CD14-positive monocyte (primary cell): ENCODE results near the gene MRPL10. TPM values are rescaled to one million over a fixed set of nuclear protein-coding genes. Genes with fewer than 3 reads are reported as not detected.

Experiments
- DNase-seq, 3 donors: peaks; one replicate each; pipeline ENCODE4 v3.0.0-alpha.2; 2011 to 2022
- H2AFZ ChIP-seq: 2 replicates; pipeline ENCODE4 v1.6.0; 2012; ENCODE audit warnings: mild to moderate bottlenecking, low read depth, low read length, inconsistent platforms; ENCODE audit not compliant: insufficient read depth, poor library complexity, severe bottlenecking
- H3K27ac ChIP-seq, 2 donors: 1 replicate in 1 of 2; 2 replicates in 1 of 2; pipeline ENCODE4 v1.5.1; 2012 to 2013; ENCODE audit warnings: low read length in 2 of 2, control low read depth in 1 of 2, inconsistent platforms in 1 of 2, low read depth in 1 of 2, mild to moderate bottlenecking in 1 of 2
- H3K27me3 ChIP-seq, 2 donors: one replicate each; pipeline versions ENCODE4 v1.6.0 to v1.6.1; 2011 to 2013; ENCODE audit warnings: low read length in 2 of 2; ENCODE audit not compliant: control insufficient read depth in 2 of 2, insufficient read depth in 2 of 2
- H3K36me3 ChIP-seq, 2 donors: replicated peaks in 1 of 2; 1 replicate in 1 of 2; 2 replicates in 1 of 2; pipeline versions ENCODE4 v1.5.1 to v1.6.1; 2012 to 2013; ENCODE audit warnings: low read length in 2 of 2, control low read depth in 1 of 2, inconsistent platforms in 1 of 2, mild to moderate bottlenecking in 1 of 2; ENCODE audit not compliant: insufficient read depth in 2 of 2, control insufficient read depth in 1 of 2
- H3K4me1 ChIP-seq, 2 donors: 1 replicate in 1 of 2; 2 replicates in 1 of 2; pipeline versions ENCODE4 v1.5.1 to v1.6.1; 2012 to 2013; ENCODE audit warnings: low read length in 2 of 2, control low read depth in 1 of 2, inconsistent platforms in 1 of 2, mild to moderate bottlenecking in 1 of 2, moderate library complexity in 1 of 2; ENCODE audit not compliant: insufficient read depth in 2 of 2, control insufficient read depth in 1 of 2
- H3K4me2 ChIP-seq: replicated peaks from 2 replicates; pipeline ENCODE3; 2012; ENCODE audit warnings: low read length, moderate library complexity, mild to moderate bottlenecking; ENCODE audit not compliant: poor library complexity, severe bottlenecking; ENCODE audit errors: extremely low read depth
- H3K4me3 ChIP-seq, 3 experiments: fragments of 200-600 bp in 1 of 3; sonication (generic) in 1 of 3; replicated peaks in 1 of 3; 1 replicate in 2 of 3; 2 replicates in 1 of 3; pipeline ENCODE4 v1.5.1; 2011 to 2013; ENCODE audit warnings: low read length in 3 of 3, mild to moderate bottlenecking in 3 of 3, control low read depth in 2 of 3, low read depth in 2 of 3, inconsistent platforms in 1 of 3, moderate library complexity in 1 of 3
- H3K79me2 ChIP-seq: 2 replicates; pipeline ENCODE4 v1.6.0; 2012; ENCODE audit warnings: mild to moderate bottlenecking, control low read depth, inconsistent platforms, low read length, moderate library complexity; ENCODE audit not compliant: insufficient read depth
- H3K9ac ChIP-seq: 2 replicates; pipeline ENCODE4 v1.6.0; 2017; ENCODE audit warnings: low read length, mild to moderate bottlenecking; ENCODE audit not compliant: insufficient read depth, poor library complexity, severe bottlenecking
- H3K9me3 ChIP-seq, 2 donors: replicated peaks in 1 of 2; 1 replicate in 1 of 2; 2 replicates in 1 of 2; pipeline versions ENCODE4 v1.5.1 to v1.6.1; 2012 to 2013; ENCODE audit warnings: low read length in 2 of 2, control low read depth in 1 of 2; ENCODE audit not compliant: control insufficient read depth in 1 of 2, insufficient read depth in 1 of 2
- H4K20me1 ChIP-seq: 2 replicates; pipeline ENCODE4 v1.6.0; 2012; ENCODE audit warnings: mild to moderate bottlenecking, low read length, control low read depth, moderate library complexity; ENCODE audit not compliant: insufficient read depth
- H3K27ac Mint-ChIP-seq, 7 donors: one replicate each; pipeline ENCODE4 v1.8.0; 2020; ENCODE audit warnings: mild to moderate bottlenecking in 7 of 7, mixed read lengths in 7 of 7, moderate library complexity in 6 of 7, inconsistent platforms in 2 of 7
- H3K27me3 Mint-ChIP-seq, 3 donors: one replicate each; pipeline ENCODE4 v1.8.0; 2021 to 2022; ENCODE audit warnings: low read depth in 3 of 3, mild to moderate bottlenecking in 3 of 3, mixed read lengths in 3 of 3, moderate library complexity in 3 of 3, inconsistent platforms in 1 of 3
- H3K36me3 Mint-ChIP-seq, 2 donors: one replicate each; pipeline ENCODE4 v1.8.0; 2020; ENCODE audit warnings: mixed read lengths in 2 of 2, inconsistent platforms in 1 of 2, mild to moderate bottlenecking in 1 of 2
- H3K4me1 Mint-ChIP-seq: one replicate; pipeline ENCODE4 v1.8.0; 2020; ENCODE audit warnings: mild to moderate bottlenecking, mixed read lengths
- H3K4me3 Mint-ChIP-seq, 2 donors: one replicate each; pipeline ENCODE4 v1.8.0; 2020; ENCODE audit warnings: mild to moderate bottlenecking in 2 of 2, mixed read lengths in 2 of 2, moderate library complexity in 1 of 2
- H3K9me3 Mint-ChIP-seq, 7 donors: one replicate each; pipeline ENCODE4 v1.8.0; 2020 to 2022; ENCODE audit warnings: mixed read lengths in 7 of 7, mild to moderate bottlenecking in 6 of 7, moderate library complexity in 6 of 7, inconsistent platforms in 2 of 7
- WGBS: methylation state at CpG from one replicate; pipeline ENCODE4 v1.1.5; 2013; ENCODE audit warnings: missing lambda C conversion rate; ENCODE audit not compliant: insufficient coverage; 5-methylcytosine and 5-hydroxymethylcytosine counted together
- intact Hi-C, 2 donors: fragments of 100-400 bp; cut with micrococcal nuclease; formaldehyde crosslinking; loops; one replicate each; pipeline versions ENCODE4 v1.15.0 to v1.15.1; 2023
- polyA plus RNA-seq, 3 donors: library from polyadenylated mRNA; depleted of rRNA in 1 of 3; unstranded in 2 of 3; stranded (reverse) in 1 of 3; fragments of 300-500 nt in 2 of 3; fragments of >200 nt in 1 of 3; fragmentation: Illumina TruSeq in 2 of 3; gene quantifications; 1 replicate in 2 of 3; 2 replicates in 1 of 3; pipeline ENCODE4 v1.2.3, GENCODE V29; 2012 to 2021
- TF ChIP-seq, protein P1 (sequence below): fragments of 200-600 bp; IDR thresholded peaks from one replicate; pipeline ENCODE4 v1.8.0; 2022; ENCODE audit warnings: antibody characterized with exemption, mild to moderate bottlenecking

MRPL10 gene
- polyA plus RNA-seq, 3 donors: 28.5 to 32.7 (median 32.6) TPM

DNA sequence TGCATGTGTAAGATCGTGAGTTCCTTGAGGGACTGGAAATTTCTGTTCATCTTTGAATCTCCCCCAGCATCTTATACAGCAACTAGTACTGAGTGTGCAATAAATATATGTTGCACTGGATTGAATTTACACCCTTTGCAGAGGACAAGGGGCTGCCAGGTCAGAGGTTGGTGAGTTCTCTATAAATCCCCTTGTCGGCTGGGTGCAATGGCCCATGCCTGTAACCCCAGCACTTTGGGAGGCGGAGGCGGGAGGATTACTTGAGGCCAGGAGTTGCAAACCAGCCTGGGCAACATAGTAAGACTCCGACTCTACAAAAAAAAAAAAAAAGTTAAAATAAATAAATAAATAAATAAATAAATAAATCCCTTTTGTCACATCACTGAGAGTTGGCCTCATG lies 29.0 kb upstream of the MRPL10 start:
- Histone ChIP-seq H3K27me3 (peaks cover 0 to 6% of the 10 kb centered on the region in 2 donors), H3K4me3 (no peak overlapping the region), H4K20me1 (no peaks in the 10 kb centered on the region), H3K4me1 (no peaks in the 10 kb centered on the region), H2AFZ (no peak overlapping the region), H3K4me2 (no peak overlapping the region), H3K36me3 (no peaks in the 10 kb centered on the region), H3K9me3 (no peaks in the 10 kb centered on the region), H3K27ac (no peak overlapping the region), H3K79me2 (no peaks in the 10 kb centered on the region), H3K9ac (no peak overlapping the region)
- Mint-ChIP-seq H3K36me3 (no peaks in the 10 kb centered on the region), H3K4me3 (no peak overlapping the region), H3K4me1 (peaks cover 14% of the 10 kb centered on the region), H3K27ac (no peak overlapping the region), H3K9me3 (peaks cover 0 to under 1% (median 0%) of the 10 kb centered on the region in 7 donors), H3K27me3 (peaks cover 9 to 25% (median 15%) of the 10 kb centered on the region in 3 donors)
- TF ChIP-seq, protein P1, sequence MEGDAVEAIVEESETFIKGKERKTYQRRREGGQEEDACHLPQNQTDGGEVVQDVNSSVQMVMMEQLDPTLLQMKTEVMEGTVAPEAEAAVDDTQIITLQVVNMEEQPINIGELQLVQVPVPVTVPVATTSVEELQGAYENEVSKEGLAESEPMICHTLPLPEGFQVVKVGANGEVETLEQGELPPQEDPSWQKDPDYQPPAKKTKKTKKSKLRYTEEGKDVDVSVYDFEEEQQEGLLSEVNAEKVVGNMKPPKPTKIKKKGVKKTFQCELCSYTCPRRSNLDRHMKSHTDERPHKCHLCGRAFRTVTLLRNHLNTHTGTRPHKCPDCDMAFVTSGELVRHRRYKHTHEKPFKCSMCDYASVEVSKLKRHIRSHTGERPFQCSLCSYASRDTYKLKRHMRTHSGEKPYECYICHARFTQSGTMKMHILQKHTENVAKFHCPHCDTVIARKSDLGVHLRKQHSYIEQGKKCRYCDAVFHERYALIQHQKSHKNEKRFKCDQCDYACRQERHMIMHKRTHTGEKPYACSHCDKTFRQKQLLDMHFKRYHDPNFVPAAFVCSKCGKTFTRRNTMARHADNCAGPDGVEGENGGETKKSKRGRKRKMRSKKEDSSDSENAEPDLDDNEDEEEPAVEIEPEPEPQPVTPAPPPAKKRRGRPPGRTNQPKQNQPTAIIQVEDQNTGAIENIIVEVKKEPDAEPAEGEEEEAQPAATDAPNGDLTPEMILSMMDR: no peak
- intact Hi-C loops: no loop called here
- WGBS: no CpG with 5 or more reads among the region's 5 CpGs
- no peak for DNase-seq

DNA sequence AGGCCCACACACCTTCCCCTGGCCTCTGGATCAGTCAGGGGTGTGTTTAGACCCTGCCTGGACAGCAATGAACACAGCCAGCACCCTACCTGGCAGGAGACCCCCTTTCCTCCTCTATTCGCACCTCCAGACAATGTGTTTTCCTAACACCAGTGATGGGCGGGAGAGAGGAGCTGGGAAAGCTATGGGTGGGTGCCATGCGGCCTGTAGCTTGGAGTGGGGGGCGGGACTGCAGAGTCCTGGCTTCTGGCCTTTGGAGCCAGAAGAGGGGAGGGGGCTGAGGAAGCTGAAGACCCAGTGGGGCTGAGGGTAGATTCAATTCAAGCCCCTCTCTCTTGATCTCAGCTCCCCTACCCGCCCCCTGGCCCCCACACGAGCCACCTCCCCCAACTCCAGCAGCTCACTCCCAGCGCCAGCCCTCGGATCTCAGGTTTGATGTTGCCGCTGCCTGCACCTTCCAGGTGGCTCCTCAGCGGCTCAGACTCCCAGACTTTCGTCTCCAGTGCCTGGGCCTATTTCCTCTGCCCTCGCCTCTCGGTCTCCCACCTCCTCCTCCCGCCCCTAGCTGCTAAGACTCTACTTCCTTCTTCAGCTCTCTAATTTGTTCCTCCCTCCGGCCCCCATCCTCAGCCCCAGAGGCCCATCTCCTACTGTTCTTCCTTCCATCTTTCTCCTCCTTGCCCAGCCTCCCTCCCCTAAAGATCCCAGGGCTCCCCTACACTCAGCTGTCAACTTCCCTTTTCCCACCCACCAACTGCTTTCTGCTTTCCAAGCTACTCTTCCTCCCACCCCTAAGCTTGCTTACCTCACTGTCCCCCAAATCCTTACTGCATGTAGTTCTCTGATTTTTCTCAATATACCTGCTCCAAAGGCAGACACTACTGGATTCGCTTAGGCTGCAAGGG lies 26.5 kb upstream of the MRPL10 start:
- Histone ChIP-seq H3K27me3 (peaks cover 23 to 32% of the 10 kb centered on the region in 2 donors), H3K79me2 (no peaks in the 10 kb centered on the region), H3K4me2 (no peak overlapping the region), H3K27ac (no peak overlapping the region), H2AFZ (no peak overlapping the region), H4K20me1 (no peaks in the 10 kb centered on the region), H3K9ac (no peak overlapping the region), H3K4me3 (no peak overlapping the region), H3K9me3 (no peaks in the 10 kb centered on the region), H3K4me1 (no peaks in the 10 kb centered on the region), H3K36me3 (no peaks in the 10 kb centered on the region)
- Mint-ChIP-seq H3K9me3 (peaks cover 0 to 6% (median 2%) of the 10 kb centered on the region in 7 donors), H3K36me3 (no peaks in the 10 kb centered on the region), H3K4me1 (peaks cover 6% of the 10 kb centered on the region), H3K27ac (no peak overlapping the region), H3K27me3 (peaks cover 28 to 46% (median 39%) of the 10 kb centered on the region in 3 donors), H3K4me3 (peak overlapping the region in 1 of 2 donors; percentile 46)
- DNase-seq: no peak
- WGBS: 21% methylated on average over 9 of the region's 16 CpGs
- TF ChIP-seq, protein P1: no peak
- intact Hi-C loops: no loop called here
